Keratinocyte (primary cell): ENCODE measurements around the gene GALR3.

Source experiments
- EZH2 ChIP-seq: IDR thresholded peaks from one replicate; pipeline ENCODE4 v1.6.1; 2012; ENCODE audit warnings: inconsistent platforms, mild to moderate bottlenecking, low read length, moderate library complexity
- TF ChIP-seq, protein P1 (sequence below), 3 experiments: IDR thresholded peaks in 1 of 3; conservative IDR thresholded peaks in 1 of 3; optimal IDR thresholded peaks in 1 of 3; 2 replicates in 2 of 3; 3 replicates in 1 of 3; pipeline versions ENCODE3 to v1.5.1; 2011; ENCODE audit warnings: low read length in 3 of 3, mild to moderate bottlenecking in 3 of 3, moderate library complexity in 2 of 3, control low read depth in 1 of 3, inconsistent platforms in 1 of 3; ENCODE audit not compliant: insufficient read depth in 2 of 3; ENCODE audit errors: extremely low read depth in 1 of 3

GRCh38 chr22:37818409-37819104, 4.6 kb upstream of the GALR3 start:
- TF ChIP-seq, protein P1, sequence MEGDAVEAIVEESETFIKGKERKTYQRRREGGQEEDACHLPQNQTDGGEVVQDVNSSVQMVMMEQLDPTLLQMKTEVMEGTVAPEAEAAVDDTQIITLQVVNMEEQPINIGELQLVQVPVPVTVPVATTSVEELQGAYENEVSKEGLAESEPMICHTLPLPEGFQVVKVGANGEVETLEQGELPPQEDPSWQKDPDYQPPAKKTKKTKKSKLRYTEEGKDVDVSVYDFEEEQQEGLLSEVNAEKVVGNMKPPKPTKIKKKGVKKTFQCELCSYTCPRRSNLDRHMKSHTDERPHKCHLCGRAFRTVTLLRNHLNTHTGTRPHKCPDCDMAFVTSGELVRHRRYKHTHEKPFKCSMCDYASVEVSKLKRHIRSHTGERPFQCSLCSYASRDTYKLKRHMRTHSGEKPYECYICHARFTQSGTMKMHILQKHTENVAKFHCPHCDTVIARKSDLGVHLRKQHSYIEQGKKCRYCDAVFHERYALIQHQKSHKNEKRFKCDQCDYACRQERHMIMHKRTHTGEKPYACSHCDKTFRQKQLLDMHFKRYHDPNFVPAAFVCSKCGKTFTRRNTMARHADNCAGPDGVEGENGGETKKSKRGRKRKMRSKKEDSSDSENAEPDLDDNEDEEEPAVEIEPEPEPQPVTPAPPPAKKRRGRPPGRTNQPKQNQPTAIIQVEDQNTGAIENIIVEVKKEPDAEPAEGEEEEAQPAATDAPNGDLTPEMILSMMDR (optimal IDR thresholded peaks at IDR 0.05 in 1 of 3, IDR thresholded peaks at IDR 0.05 in 1 of 3, conservative IDR thresholded peaks at IDR 0.05 in 1 of 3; ENCODE audit: extremely low read depth in 1 of 3, insufficient read depth in 2 of 3, low read length in 3 of 3), result peak; percentile 18 to 78 (median 66)
- TF ChIP-seq EZH2, result no peak
